GM19351 (cell line): Measurements from ENCODE around the gene TAGLN3.

Experiments
- ATAC-seq: cut with Tn5 transposase; IDR thresholded peaks from one replicate; pipeline ENCODE4 v1.9.1; 2021; ENCODE audit warnings: mild to moderate bottlenecking, moderate library complexity; ENCODE audit not compliant: unreplicated experiment

The TAGLN3 gene

DNA sequence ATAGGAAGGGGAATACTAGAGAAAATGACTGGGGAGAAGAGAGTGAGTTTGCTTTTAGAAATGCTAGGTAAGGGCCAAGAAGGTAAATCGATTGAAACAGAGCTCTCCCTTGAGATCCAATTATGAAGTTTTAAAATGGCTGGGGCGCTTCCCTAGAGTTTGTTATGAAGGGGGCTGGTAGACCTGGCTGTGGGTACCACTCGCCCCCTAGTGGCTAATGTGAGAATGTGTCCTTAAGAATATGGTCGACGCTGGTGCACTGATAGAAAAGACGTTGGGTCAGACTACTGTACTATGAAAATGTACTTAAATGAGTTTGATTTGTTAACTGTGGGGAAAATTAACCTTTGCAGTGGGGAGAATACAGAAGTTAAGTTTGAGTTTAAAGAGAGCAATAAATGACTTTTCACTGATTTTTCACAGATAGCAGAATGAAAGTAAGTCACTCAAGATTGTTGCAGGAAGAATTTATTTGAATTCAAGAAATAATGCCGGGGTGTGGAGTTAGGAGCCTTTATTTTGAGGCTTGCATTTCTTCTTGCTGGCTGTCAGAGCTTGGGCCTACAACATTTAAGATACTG lies 45.0 kb downstream of the TAGLN3 start:
- ATAC-seq, result peak; percentile 96

DNA sequence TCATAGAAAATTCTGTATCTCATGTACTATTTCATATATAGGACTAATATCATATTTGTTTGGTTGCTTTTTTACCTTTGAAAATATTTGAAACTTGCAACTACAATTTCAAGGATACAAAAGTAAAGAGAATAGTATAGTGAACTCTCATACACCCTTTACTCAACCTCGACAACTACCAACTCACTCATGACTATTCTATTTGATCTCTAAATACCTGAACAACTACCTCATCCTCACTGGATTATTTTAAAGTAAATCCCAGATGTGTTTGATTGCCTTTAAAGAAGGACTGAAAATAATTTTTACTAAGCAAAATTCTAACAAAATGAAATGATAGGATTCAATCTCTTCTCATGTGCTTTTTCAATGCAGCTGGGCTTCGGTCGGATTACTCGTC lies 47.9 kb downstream of the TAGLN3 start:
- no peak for ATAC-seq

DNA sequence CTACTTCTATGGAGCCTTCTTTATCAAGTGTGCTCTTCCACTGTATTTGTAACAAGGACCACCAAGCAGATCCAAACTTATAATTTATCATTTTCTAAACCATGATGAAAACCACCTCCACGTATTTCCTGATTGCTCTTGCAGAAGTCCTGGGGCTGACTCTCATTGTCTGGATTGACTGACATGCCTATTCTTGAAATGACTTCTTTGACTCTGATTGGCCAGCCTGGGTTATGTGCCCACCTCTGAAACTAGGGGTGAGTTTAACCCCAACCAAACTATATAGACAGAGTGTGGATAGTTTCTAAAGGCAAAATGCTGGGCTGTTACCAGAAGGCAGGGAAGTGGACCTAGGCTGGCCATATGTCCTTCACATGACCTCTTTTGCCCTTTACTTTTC lies 48.5 kb downstream of the TAGLN3 start:
- ATAC-seq, result no peak

DNA sequence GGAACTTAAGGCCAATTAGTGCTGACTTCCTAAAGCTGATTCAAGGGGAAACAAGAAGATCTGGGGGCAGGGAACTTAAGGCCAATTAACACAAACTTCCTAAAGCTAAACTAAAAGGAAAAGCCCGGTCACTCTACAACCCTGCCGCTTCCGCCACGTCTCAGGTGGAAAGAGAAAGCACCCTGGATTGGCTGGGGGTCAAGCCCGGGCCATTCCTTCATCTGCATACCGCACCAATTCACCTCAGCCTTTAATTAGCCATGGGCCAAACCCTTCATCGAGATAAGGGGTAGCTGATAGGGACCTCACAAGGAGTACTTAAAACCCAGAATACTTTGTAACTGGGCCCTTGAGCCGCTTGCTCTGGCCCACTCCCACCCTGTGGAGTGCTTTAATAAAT lies 50.2 kb downstream of the TAGLN3 start:
- no peak for ATAC-seq

DNA sequence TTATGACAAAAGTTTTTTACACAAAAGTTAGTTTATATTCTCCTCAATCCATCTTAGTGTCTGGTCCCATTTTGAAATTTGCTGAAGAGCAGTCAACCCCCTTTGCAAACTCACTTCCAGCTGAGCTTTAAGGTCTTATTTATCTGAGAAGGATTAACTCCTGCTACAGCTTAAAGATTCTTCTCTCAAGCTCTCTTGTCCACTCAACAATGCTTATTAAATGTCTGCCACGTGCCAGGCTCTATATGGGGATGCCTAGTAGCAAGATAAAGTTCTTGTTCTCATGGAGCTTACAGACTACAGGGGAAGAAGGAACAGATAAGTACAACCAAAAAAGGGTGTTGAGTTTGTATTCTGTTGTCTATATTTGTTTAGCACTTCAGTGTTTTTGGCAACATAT lies 54.5 kb downstream of the TAGLN3 start:
- no peak for ATAC-seq

DNA sequence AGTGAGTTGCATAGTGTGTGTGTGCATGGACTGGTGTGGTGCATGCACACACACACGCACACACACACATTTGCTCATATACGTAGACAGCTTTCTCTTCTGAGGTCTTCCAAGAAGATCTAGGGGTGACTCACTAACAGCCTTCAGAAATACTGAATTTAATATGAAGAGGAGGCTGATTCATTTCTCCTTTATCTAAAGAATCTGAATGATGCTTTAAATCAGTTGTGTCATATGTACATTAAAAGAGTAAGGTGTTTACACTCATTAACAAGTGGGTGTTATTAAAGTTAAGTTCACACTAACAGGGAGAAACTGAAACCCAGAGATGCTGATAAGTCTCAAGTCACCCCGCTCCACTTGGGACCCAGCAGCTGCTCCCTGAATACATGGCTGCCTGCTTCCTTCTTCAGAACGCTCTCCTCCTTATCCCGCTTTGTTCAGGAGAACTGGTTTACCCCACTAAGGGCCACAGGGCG lies 57.8 kb downstream of the TAGLN3 start:
- no peak for ATAC-seq

DNA sequence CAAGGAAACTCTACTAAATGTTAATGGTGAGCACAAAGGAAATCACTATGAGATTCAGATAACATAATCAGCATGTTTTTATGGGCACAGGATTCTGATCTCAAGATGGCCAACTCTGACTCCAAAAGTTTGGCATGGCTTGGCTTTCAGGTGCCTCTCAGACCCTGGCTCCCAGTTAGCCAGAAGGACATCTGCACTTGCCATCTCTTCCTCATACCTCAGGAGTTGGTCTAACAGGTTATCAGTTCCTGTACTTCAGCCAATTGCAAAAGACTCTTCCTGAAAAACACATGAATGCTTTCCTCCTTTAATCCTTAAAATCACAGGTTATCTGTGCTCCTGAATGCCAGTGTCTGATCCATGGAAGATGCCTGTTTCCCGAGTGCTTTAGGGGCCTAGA lies 60.8 kb downstream of the TAGLN3 start:
- ATAC-seq, result no peak

DNA sequence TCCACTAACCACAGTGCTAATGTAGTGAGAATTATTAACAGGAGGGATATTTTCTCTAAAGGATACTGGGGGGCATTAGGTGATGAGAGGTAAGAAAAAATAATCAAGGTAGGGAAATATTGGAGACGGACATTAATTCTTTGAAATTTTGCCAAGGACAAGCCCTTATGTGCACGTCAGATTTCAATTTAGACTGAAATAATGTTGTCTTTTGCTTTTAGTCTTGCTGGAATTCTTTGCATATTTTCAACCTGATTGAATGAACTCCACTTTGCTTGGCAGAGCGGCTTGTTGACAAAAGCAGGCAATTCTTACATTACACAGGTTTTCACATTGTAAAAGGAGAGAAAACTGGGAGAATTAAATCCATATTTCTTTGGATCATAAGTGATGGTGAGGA lies 62.4 kb downstream of the TAGLN3 start:
- no peak for ATAC-seq
